ENCODE measurements around the gene TUNAR.

DNA sequence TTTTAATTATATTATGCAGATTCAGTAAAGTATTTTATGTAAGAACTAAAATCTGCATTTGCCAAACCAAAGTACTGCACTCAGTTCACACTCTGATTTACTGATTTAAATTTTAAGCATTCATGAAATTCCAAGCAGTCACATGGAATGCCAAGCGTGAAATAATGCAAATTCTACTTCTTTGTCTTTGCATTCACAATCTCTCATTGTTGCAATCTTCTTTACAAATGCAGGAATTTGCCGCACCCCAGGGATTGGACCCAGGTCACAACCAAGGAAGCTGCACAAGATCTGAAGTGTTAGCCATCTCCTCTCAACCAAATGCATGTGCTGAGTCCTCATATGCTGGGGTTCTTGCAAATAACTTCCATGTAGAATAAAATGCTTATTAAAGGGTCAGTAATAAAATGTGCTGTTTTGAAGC, 71.9 kb downstream of the TUNAR start:
- TF ChIP-seq, protein P1, sequence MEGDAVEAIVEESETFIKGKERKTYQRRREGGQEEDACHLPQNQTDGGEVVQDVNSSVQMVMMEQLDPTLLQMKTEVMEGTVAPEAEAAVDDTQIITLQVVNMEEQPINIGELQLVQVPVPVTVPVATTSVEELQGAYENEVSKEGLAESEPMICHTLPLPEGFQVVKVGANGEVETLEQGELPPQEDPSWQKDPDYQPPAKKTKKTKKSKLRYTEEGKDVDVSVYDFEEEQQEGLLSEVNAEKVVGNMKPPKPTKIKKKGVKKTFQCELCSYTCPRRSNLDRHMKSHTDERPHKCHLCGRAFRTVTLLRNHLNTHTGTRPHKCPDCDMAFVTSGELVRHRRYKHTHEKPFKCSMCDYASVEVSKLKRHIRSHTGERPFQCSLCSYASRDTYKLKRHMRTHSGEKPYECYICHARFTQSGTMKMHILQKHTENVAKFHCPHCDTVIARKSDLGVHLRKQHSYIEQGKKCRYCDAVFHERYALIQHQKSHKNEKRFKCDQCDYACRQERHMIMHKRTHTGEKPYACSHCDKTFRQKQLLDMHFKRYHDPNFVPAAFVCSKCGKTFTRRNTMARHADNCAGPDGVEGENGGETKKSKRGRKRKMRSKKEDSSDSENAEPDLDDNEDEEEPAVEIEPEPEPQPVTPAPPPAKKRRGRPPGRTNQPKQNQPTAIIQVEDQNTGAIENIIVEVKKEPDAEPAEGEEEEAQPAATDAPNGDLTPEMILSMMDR (IDR thresholded peaks at IDR 0.05), result no peak
- TF ChIP-seq POLR2A (IDR thresholded peaks at IDR 0.05) (no peak), EP300 (IDR thresholded peaks at IDR 0.05) (no peak)

All from tibial nerve (tissue), 4 donors.